ENCODE data around the gene PIGU.
"Not testable (repeated sequence)": the region's sequence is repeated elsewhere in the genome, so short reads cannot be mapped to it uniquely, and the experiment has no call there.

The PIGU gene

GRCh38 chr20:34526466-34526865, 150.4 kb downstream of the PIGU start:
- no peak for DNase-seq (ENCODE audit: low spot score)
- TF ChIP-seq, protein P1, sequence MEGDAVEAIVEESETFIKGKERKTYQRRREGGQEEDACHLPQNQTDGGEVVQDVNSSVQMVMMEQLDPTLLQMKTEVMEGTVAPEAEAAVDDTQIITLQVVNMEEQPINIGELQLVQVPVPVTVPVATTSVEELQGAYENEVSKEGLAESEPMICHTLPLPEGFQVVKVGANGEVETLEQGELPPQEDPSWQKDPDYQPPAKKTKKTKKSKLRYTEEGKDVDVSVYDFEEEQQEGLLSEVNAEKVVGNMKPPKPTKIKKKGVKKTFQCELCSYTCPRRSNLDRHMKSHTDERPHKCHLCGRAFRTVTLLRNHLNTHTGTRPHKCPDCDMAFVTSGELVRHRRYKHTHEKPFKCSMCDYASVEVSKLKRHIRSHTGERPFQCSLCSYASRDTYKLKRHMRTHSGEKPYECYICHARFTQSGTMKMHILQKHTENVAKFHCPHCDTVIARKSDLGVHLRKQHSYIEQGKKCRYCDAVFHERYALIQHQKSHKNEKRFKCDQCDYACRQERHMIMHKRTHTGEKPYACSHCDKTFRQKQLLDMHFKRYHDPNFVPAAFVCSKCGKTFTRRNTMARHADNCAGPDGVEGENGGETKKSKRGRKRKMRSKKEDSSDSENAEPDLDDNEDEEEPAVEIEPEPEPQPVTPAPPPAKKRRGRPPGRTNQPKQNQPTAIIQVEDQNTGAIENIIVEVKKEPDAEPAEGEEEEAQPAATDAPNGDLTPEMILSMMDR (IDR thresholded peaks at IDR 0.05; ENCODE audit: extremely low read depth, insufficient read depth, missing control alignments), result no peak
- in situ Hi-C loops (cut with MboI; ENCODE audit: low pct_unique_long_range_greater_than_20kb, low sequenced_read_pairs, unreplicated experiment), result no loop called here

DNA sequence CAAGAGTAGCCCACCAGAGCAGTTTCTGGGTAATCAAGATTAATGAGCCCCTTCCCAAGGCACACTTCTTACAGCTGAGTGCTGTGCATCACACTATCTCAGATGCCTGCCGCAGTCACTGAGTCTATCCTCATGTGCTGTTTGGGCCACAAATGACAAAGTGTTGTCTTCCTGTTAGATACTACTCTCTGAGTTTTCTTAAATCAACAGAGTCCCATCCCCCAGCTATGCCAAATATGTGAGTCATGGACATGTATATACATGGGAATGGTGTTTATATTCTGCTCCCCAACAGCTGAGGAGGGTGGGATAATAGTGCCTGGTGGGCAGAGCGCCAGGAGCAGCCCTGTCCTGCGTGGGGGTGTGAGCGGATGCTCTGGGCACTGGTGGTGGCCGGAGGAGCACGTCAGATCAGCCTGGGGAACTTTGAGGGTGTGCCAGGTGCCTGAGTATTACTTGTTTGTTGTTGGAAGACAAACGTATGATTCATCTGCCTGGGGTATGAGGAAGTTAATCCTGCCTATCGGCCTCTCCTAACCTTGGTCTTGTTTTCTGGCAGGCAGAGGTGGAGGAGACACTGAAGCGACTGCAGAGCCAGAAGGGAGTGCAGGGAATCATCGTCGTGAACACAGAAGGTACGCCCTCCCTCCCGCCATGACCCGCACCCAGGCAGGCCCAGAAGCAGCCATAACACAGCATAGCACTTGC, 151.0 kb downstream of the PIGU start:
- in situ Hi-C loops (cut with MboI; ENCODE audit: low pct_unique_long_range_greater_than_20kb, low sequenced_read_pairs, unreplicated experiment), result no loop called here
- DNase-seq (ENCODE audit: low spot score), result no peak
- TF ChIP-seq, protein P1 (IDR thresholded peaks at IDR 0.05; ENCODE audit: extremely low read depth, insufficient read depth, missing control alignments), result no peak

- in situ Hi-C loops (cut with MboI; ENCODE audit: low pct_unique_long_range_greater_than_20kb, low sequenced_read_pairs, unreplicated experiment), result no loop called here
- no peak for DNase-seq (ENCODE audit: low spot score)
- TF ChIP-seq, protein P1 (IDR thresholded peaks at IDR 0.05; ENCODE audit: extremely low read depth, insufficient read depth, missing control alignments), result no peak
Measured at GRCh38 chr20:34525342-34525708, 151.6 kb downstream of the PIGU start.

- TF ChIP-seq, protein P1 (IDR thresholded peaks at IDR 0.05; ENCODE audit: extremely low read depth, insufficient read depth, missing control alignments), result no peak
- DNase-seq (ENCODE audit: low spot score), result no peak
- in situ Hi-C loops (cut with MboI; ENCODE audit: low pct_unique_long_range_greater_than_20kb, low sequenced_read_pairs, unreplicated experiment), result no loop called here
Measured at GRCh38 chr20:34524426-34524825, 152.5 kb downstream of the PIGU start.

- in situ Hi-C loops (cut with MboI; ENCODE audit: low pct_unique_long_range_greater_than_20kb, low sequenced_read_pairs, unreplicated experiment), result no loop called here
- TF ChIP-seq, protein P1 (IDR thresholded peaks at IDR 0.05; ENCODE audit: extremely low read depth, insufficient read depth, missing control alignments), result peak; percentile 76
- peak; percentile 63 for DNase-seq (ENCODE audit: low spot score)
Measured at GRCh38 chr20:34522969-34523871, 153.7 kb downstream of the PIGU start.

DNA sequence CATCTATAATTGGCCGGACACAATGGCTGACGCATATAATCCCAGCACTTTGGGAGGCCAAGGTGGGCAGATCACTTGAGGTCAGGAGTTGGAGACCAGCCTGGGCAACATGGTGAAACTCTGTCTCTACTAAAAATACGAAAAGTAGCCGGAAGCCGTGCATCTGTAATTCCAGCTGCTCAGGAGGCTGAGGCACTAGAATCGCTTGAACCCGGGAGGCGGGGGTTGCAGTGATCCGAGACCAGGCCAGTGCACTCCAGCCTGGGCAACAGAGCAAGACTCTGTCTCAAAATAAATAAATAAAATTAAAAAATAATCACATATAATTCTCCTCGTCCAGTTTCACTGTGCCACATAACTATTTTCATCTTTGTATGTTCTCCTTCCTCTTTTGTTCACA, 157.1 kb downstream of the PIGU start:
- not testable (repeated sequence) for DNase-seq (ENCODE audit: low spot score)
- in situ Hi-C loops (cut with MboI; ENCODE audit: low pct_unique_long_range_greater_than_20kb, low sequenced_read_pairs, unreplicated experiment), result loop anchor here (10.0 kb wide), 1 partner anchor 205 kb away; no protein-coding TSS in a partner anchor

- in situ Hi-C loops (cut with MboI; ENCODE audit: low pct_unique_long_range_greater_than_20kb, low sequenced_read_pairs, unreplicated experiment), result loop anchor here (10.0 kb wide), 1 partner anchor 204 kb away; no protein-coding TSS in a partner anchor
- DNase-seq (ENCODE audit: low spot score), result not testable (repeated sequence)
Measured at GRCh38 chr20:34518863-34519262, 158.0 kb downstream of the PIGU start.
